ENCODE data around the gene ZCCHC7. TPM values are rescaled to one million over a fixed set of nuclear protein-coding genes. Genes with fewer than 3 reads are reported as not detected.
A peak's percentile ranks its signal among the peaks of the same experiment; 100 is the strongest.

ZCCHC7 gene
- total and polyA plus RNA-seq, 10 of the 15 experiments (the other 5 are each of a cell fraction or from before 2014, with no cell fraction given), result 42.9 to 178 (median 53.3) TPM

- intact Hi-C loops (cut with micrococcal nuclease; ENCODE audit: unreplicated experiment), result loop anchor here (5.0 to 10.0 kb wide), 2 partner anchors 220 to 533 kb away; no protein-coding TSS in a partner anchor
- ATAC-seq, result no peak
- RAD21 ChIA-PET (ENCODE audit: unreplicated experiment), result interaction anchor here (0.6 to 7.5 kb wide), 16 partner anchors 16 to 413 kb away, joined by 3 to 126 read pairs (median 4); partner anchors contain the start of genes TOMM5 and ZBTB5
- no peak for TF ChIP-seq CBX3 (IDR thresholded peaks at IDR 0.05; ENCODE audit: borderline replicate concordance, low read depth)
- 0 out of 2 replicates have a peak, but pooled peaks have one; percentile 10 for TF ChIP-seq ZNF687 (IDR thresholded peaks at IDR 0.05)
- peak; percentile 78 to 96 for TF ChIP-seq SRF (IDR thresholded peaks at IDR 0.05; ENCODE audit: low read depth in 2 of 2, low read length in 2 of 2)
- 0 out of 2 replicates have a peak, but pooled peaks have one; percentile 1 for TF ChIP-seq ZBED1 (IDR thresholded peaks at IDR 0.05; ENCODE audit: borderline replicate concordance)
- peak; percentile 23 to 52 (median 44); a peak in 4 of 6 replicates for TF ChIP-seq CTCF (IDR thresholded peaks at IDR 0.05 in 2 of 3, conservative IDR thresholded peaks at IDR 0.05 in 1 of 3; ENCODE audit: control insufficient read depth in 2 of 3, extremely low read depth in 1 of 3, insufficient read depth in 1 of 3, low read depth in 3 of 3, low read length in 3 of 3)
- TF ChIP-seq, protein P1, sequence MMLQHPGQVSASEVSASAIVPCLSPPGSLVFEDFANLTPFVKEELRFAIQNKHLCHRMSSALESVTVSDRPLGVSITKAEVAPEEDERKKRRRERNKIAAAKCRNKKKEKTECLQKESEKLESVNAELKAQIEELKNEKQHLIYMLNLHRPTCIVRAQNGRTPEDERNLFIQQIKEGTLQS (IDR thresholded peaks at IDR 0.05; ENCODE audit: borderline replicate concordance, extremely low read depth, low read depth, low read length), result no peak
- 0 out of 4 replicates have a peak, but pooled peaks of 1 of the 2 experiments have one; percentile 24 for TF ChIP-seq BHLHE40 (IDR thresholded peaks at IDR 0.05; ENCODE audit: borderline replicate concordance in 1 of 2, low read depth in 2 of 2, low read length in 1 of 2)
- TF ChIP-seq ZBTB4 (CRISPR knock-in tag; IDR thresholded peaks at IDR 0.05), result no peak
These were observed 287.1 kb downstream of the ZCCHC7 start for GRCh38 chr9:37407468-37407867.

More at GRCh38 chr9:37407468-37407867, 287.1 kb downstream of the ZCCHC7 start:
- no peak for DNase-seq (ENCODE audit: low read depth, low spot score)
- H4K20me1 ChIP-seq (ENCODE audit: control insufficient read depth, insufficient read depth), result no peaks in the 10 kb centered on the region
- SMC1A ChIA-PET (ENCODE audit: uncharacterized antibody, unreplicated experiment), result interaction anchor here (0.7 to 4.7 kb wide), 25 partner anchors 9 to 403 kb away, joined by 3 to 23 read pairs (median 5); no protein-coding TSS in a partner anchor
- H3K9ac ChIP-seq (ENCODE audit: control insufficient read depth, insufficient read depth, low read length), result peak overlapping the region; percentile 91
- in situ Hi-C loops (cut with MboI), result no loop called here
- 61% methylated on average over 2 of the region's 2 CpGs for WGBS (ENCODE audit: insufficient coverage, insufficient replicate concordance, low lambda C conversion rate, missing lambda C conversion rate)
- CTCF ChIA-PET, result interaction anchor here (0.7 to 15.1 kb wide), 30 partner anchors 9 to 533 kb away, joined by 3 to 220 read pairs (median 4); partner anchors contain the start of genes GRHPR and ZCCHC7
- POLR2A ChIA-PET, result interaction anchor here (0.6 to 15.5 kb wide), 9 partner anchors 11 to 749 kb away, joined by 3 to 212 read pairs (median 4); no protein-coding TSS in a partner anchor
- peak overlapping the region; percentile 92 for H3K4me2 ChIP-seq (ENCODE audit: control insufficient read depth, insufficient read depth)
- FAIRE-seq, result no peak
- peaks cover 46% of the 10 kb centered on the region for H3K79me2 ChIP-seq (ENCODE audit: control insufficient read depth, insufficient read depth, low read length)
- no peaks in the 10 kb centered on the region for H3K9me3 ChIP-seq (replicated peaks; ENCODE audit: control insufficient read depth, insufficient read depth, low read length)
- H3K27me3 ChIP-seq (replicated peaks in 1 of 2; ENCODE audit: control insufficient read depth in 2 of 2, insufficient read depth in 2 of 2, low read length in 1 of 2), result no peaks in the 10 kb centered on the region
- H3K36me3 ChIP-seq (ENCODE audit: control insufficient read depth in 2 of 2, insufficient read depth in 2 of 2, low read length in 1 of 2), result no peaks in the 10 kb centered on the region
- BruUV-seq (replicated peaks), result no TSS peak
- peak overlapping the region; percentile 25; the same call in 1 of the 2 replicates for H2AFZ ChIP-seq (ENCODE audit: control insufficient read depth, low read depth, low read length)
- peaks cover 74% of the 10 kb centered on the region for H3K4me1 ChIP-seq (ENCODE audit: control insufficient read depth, insufficient read depth, low read length)
- peak overlapping the region; percentile 57 for H3K4me3 ChIP-seq
- H3K27ac ChIP-seq (ENCODE audit: control insufficient read depth, insufficient read depth), result peak overlapping the region; percentile 100

Data from GM12878 (cell line).